Chondrocyte (in vitro differentiated cells): ENCODE data around the gene GARIN6. TPM values are rescaled to one million over a fixed set of nuclear protein-coding genes. Genes with fewer than 3 reads are reported as not detected.

Experiments used
- DNase-seq: peaks from one replicate; pipeline ENCODE4 v3.0.0; 2021; ENCODE audit warnings: mixed read lengths, low spot score
- H3K27ac Mint-ChIP-seq: one replicate; pipeline ENCODE4 v1.8.0; 2021; ENCODE audit warnings: mild to moderate bottlenecking, moderate library complexity, mixed read lengths; ENCODE audit not compliant: unreplicated experiment
- H3K27me3 Mint-ChIP-seq: 2 replicates; pipeline ENCODE4 v1.8.0; 2021; ENCODE audit warnings: low read depth, mixed read lengths
- H3K36me3 Mint-ChIP-seq: 2 replicates; pipeline ENCODE4 v1.8.0; 2021; ENCODE audit warnings: low read depth, mixed read lengths
- H3K4me1 Mint-ChIP-seq: 2 replicates; pipeline ENCODE4 v1.8.0; 2021; ENCODE audit warnings: low read depth, mild to moderate bottlenecking, mixed read lengths
- H3K4me3 Mint-ChIP-seq: one replicate; pipeline ENCODE4 v1.8.0; 2021; ENCODE audit warnings: mild to moderate bottlenecking, moderate library complexity, mixed read lengths; ENCODE audit not compliant: unreplicated experiment
- H3K9me3 Mint-ChIP-seq: 2 replicates; pipeline ENCODE4 v1.8.0; 2021; ENCODE audit warnings: low read depth, mixed read lengths
- total RNA-seq: library from RNA; stranded (reverse); gene quantifications from 3 replicates; pipeline ENCODE4 v1.2.1, GENCODE V29; 2021
- TF ChIP-seq, protein P1 (sequence below): fragments of 200-600 bp; sonication (generic); IDR thresholded peaks from 2 replicates; pipeline ENCODE4 v1.5.0; 2021; ENCODE audit warnings: antibody characterized with exemption, mild to moderate bottlenecking, moderate library complexity

The GARIN6 gene
- total RNA-seq, 1 donor from 2014 or later, result not detected

DNA sequence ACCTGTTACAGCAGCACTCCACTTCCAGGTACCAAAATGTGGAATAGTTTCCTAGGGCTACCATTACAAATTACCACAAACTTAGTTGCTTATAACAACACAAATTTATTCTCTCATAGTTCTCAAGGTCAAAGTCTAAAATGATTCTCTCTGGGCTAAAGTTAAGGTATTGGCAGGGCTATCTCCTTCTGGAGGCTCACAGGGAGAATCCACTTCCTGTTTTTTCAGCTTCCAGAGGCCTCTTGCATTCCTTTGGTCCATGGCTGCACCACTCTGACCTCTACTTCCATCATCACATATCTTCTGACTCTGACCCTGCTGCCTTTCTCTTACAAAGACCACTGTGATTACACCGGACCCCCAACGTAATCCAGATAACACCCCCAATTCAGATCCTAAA lies 2.9 kb upstream of the GARIN6 start:
- no peak for DNase-seq
- Mint-ChIP-seq H3K36me3 (no peaks in the 10 kb centered on the region), H3K27ac (no peak overlapping the region), H3K27me3 (peaks cover 2% of the 10 kb centered on the region), H3K9me3 (peaks cover 3% of the 10 kb centered on the region), H3K4me3 (no peak overlapping the region), H3K4me1 (no peaks in the 10 kb centered on the region)
- TF ChIP-seq, protein P1, sequence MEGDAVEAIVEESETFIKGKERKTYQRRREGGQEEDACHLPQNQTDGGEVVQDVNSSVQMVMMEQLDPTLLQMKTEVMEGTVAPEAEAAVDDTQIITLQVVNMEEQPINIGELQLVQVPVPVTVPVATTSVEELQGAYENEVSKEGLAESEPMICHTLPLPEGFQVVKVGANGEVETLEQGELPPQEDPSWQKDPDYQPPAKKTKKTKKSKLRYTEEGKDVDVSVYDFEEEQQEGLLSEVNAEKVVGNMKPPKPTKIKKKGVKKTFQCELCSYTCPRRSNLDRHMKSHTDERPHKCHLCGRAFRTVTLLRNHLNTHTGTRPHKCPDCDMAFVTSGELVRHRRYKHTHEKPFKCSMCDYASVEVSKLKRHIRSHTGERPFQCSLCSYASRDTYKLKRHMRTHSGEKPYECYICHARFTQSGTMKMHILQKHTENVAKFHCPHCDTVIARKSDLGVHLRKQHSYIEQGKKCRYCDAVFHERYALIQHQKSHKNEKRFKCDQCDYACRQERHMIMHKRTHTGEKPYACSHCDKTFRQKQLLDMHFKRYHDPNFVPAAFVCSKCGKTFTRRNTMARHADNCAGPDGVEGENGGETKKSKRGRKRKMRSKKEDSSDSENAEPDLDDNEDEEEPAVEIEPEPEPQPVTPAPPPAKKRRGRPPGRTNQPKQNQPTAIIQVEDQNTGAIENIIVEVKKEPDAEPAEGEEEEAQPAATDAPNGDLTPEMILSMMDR, result no peak

DNA sequence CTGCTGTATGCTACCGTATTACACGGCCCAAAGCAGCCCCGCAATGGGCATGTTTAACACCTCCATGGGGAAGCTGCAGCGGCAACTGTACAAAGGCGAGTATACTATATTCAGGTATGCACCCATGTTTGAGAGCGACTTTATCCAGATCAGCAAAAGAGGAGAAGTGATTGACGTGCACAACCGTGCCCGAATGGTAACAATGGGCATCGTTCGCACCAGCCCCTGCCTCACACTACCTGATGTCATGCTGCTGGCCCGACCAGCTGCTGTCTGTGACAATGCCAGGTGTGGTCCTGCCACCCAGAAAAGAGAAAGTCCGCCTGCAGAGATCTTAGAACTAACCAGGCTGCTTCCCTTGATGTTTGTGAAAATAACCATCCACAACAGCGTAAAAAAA lies 630 bp downstream of the GARIN6 start:
- TF ChIP-seq, protein P1, result no peak
- Mint-ChIP-seq H3K9me3 (peaks cover 3% of the 10 kb centered on the region), H3K27me3 (peaks cover 4% of the 10 kb centered on the region), H3K4me3 (no peak overlapping the region), H3K36me3 (no peaks in the 10 kb centered on the region), H3K4me1 (no peaks in the 10 kb centered on the region), H3K27ac (no peak overlapping the region)
- no peak for DNase-seq

DNA sequence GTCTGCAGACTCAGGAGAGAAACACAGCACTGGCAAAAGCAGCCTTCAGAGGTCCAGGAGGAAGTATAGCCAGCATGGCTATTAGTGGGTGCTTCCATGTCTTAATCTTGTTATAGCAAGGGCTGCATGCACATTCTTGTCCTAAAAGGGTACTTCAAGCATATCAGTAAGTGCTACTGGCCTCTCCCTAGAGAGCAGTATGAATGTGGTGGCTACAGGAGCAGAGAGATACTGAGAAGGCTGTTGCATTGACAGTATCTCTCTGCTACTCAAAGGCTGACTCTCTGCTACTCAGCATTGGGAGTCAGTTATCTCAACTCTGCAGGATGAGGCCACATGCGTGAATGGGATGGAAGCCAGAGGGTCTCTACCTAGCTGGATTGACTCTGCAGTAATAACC lies 2.0 kb downstream of the GARIN6 start:
- H3K27ac Mint-ChIP-seq, result no peak overlapping the region
- no peak overlapping the region for H3K4me3 Mint-ChIP-seq
- H3K36me3 Mint-ChIP-seq, result no peaks in the 10 kb centered on the region
- TF ChIP-seq, protein P1, result no peak
- no peak for DNase-seq
- H3K9me3 Mint-ChIP-seq, result no peaks in the 10 kb centered on the region
- H3K27me3 Mint-ChIP-seq, result peaks cover 4% of the 10 kb centered on the region
- no peaks in the 10 kb centered on the region for H3K4me1 Mint-ChIP-seq

DNA sequence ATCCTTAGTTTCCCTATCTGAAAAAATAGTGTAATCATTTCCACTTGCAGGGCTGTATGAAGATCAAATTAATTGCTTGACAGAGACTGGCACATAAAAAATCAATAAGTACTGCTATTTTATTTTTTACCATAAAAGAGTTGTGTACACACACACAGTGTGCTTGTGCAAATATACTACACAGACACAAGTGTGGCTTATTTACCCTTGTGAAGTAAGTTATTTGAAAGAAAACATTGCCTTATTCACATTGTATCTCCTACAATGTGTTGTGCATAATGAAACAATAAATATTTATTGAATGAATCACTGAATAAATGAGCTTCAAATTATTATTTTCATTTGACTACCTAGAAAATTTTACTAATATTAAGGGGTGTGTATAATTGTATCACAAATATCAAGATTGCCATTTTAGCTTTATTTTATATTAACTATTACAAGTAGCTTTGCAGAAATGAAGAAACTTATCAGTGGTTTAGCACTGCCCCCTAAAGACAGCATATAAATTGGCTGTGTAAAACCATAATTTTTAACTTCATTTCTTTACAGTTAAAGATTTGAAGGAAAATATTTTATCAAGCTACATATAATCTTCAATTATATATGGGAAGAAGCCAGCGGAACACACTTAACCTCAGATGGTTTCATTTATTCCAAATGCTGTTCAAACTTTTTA lies 11.3 kb downstream of the GARIN6 start:
- no peak overlapping the region for H3K27ac Mint-ChIP-seq
- H3K9me3 Mint-ChIP-seq, result peaks cover 4% of the 10 kb centered on the region
- DNase-seq, result no peak
- H3K27me3 Mint-ChIP-seq, result peaks cover 8% of the 10 kb centered on the region
- H3K4me3 Mint-ChIP-seq, result no peak overlapping the region
- no peaks in the 10 kb centered on the region for H3K4me1 Mint-ChIP-seq
- H3K36me3 Mint-ChIP-seq, result no peaks in the 10 kb centered on the region
- TF ChIP-seq, protein P1, result peak; percentile 78

DNA sequence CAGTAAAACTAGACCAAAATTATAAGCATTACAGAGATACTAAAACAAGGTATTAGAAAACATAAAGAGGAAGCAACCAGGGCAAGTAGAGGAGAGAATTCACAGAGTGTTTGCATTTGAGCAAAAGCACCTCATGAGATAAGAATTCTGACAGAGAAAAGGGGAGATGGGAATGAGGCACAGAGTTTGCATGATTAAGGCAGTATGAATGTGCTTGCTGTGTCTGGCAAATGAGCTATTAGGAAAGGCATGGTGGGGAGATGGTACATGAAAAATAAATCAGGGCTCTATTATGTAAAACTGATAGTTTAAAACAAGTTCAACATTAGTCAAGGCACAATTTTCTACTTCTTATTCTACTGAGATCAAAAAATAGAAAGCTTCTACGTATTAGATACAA lies 23.1 kb downstream of the GARIN6 start:
- no peak for DNase-seq
- H3K27ac Mint-ChIP-seq, result no peak overlapping the region
- H3K9me3 Mint-ChIP-seq, result peaks cover 13% of the 10 kb centered on the region
- TF ChIP-seq, protein P1, result no peak
- H3K27me3 Mint-ChIP-seq, result peaks cover 1% of the 10 kb centered on the region
- H3K4me1 Mint-ChIP-seq, result no peaks in the 10 kb centered on the region
- no peaks in the 10 kb centered on the region for H3K36me3 Mint-ChIP-seq
- H3K4me3 Mint-ChIP-seq, result no peak overlapping the region
